Activated CD8-positive, alpha-beta T cell treated with anti-CD3 and anti-CD28 coated beads for 36 hours (primary cell): Measurements from ENCODE around the gene CIDEB. TPM values are rescaled to one million over a fixed set of nuclear protein-coding genes. Genes with fewer than 3 reads are reported as not detected.

Source experiments
- ATAC-seq: fragments of 200-7000 bp; cut with Tn5 transposase; one replicate; pipeline ENCODE4 v1.10.0; 2021; ENCODE audit warnings: mild to moderate bottlenecking, moderate library complexity
- CTCF ChIA-PET: fragments of 350-600 bp; sonication (Branson Sonifier 250); formaldehyde crosslinking; loops from one replicate; lab custom pipeline; 2021; ENCODE audit warnings: antibody characterized with exemption; lab: Charles Lee
- POLR2A ChIA-PET: fragments of 350-600 bp; sonication (Branson Sonifier 250); formaldehyde crosslinking; loops from one replicate; lab custom pipeline; 2021; ENCODE audit warnings: antibody characterized with exemption; lab: Charles Lee
- DNase-seq: peaks from one replicate; pipeline ENCODE4 v3.0.0-alpha.2; 2020
- H3K27ac Mint-ChIP-seq: one replicate; pipeline ENCODE4 v1.8.0; 2021; ENCODE audit warnings: mild to moderate bottlenecking, mixed read lengths
- H3K27me3 Mint-ChIP-seq: one replicate; pipeline ENCODE4 v1.8.0; 2021; ENCODE audit warnings: mixed read lengths
- H3K36me3 Mint-ChIP-seq: one replicate; pipeline ENCODE4 v1.8.0; 2021; ENCODE audit warnings: low read depth, mixed read lengths
- H3K4me1 Mint-ChIP-seq: one replicate; pipeline ENCODE4 v1.8.0; 2021; ENCODE audit warnings: low read depth, mixed read lengths
- H3K4me3 Mint-ChIP-seq: one replicate; pipeline ENCODE4 v1.8.0; 2021; ENCODE audit warnings: mild to moderate bottlenecking, moderate library complexity, mixed read lengths
- H3K9me3 Mint-ChIP-seq: one replicate; pipeline ENCODE4 v1.8.0; 2021; ENCODE audit warnings: mixed read lengths
- intact Hi-C: fragments of 100-400 bp; cut with micrococcal nuclease; formaldehyde crosslinking; loops from one replicate; pipeline ENCODE4 v1.10.0; 2022
- total RNA-seq, 2 experiments: library from RNA; stranded (reverse); gene quantifications; one replicate each; pipeline ENCODE4 v1.2.3, GENCODE V29; 2021
- TF ChIP-seq, protein P1 (sequence below): fragments of 200-600 bp; IDR thresholded peaks from one replicate; pipeline ENCODE4 v1.8.0; 2022; ENCODE audit warnings: antibody characterized with exemption, mild to moderate bottlenecking

CIDEB gene
- total RNA-seq, 2 experiments from 2014 or later = 12.1 to 13.6 TPM

- intact Hi-C loops = no loop called here
- Mint-ChIP-seq H3K36me3 (no peaks in the 10 kb centered on the region), H3K9me3 (no peaks in the 10 kb centered on the region), H3K4me3 (no peak overlapping the region), H3K27me3 (peaks cover 10% of the 10 kb centered on the region), H3K4me1 (peaks cover 12% of the 10 kb centered on the region), H3K27ac (no peak overlapping the region)
- DNase-seq = no peak
- ChIA-PET CTCF (interaction anchor here (1.0 to 12.7 kb wide), 6 partner anchors 10 to 94 kb away, joined by 3 to 454 read pairs (median 32); partner anchors contain the start of genes ADCY4, CBLN3 and KHNYN), POLR2A (no interaction called here)
- no peak for ATAC-seq
- TF ChIP-seq, protein P1, sequence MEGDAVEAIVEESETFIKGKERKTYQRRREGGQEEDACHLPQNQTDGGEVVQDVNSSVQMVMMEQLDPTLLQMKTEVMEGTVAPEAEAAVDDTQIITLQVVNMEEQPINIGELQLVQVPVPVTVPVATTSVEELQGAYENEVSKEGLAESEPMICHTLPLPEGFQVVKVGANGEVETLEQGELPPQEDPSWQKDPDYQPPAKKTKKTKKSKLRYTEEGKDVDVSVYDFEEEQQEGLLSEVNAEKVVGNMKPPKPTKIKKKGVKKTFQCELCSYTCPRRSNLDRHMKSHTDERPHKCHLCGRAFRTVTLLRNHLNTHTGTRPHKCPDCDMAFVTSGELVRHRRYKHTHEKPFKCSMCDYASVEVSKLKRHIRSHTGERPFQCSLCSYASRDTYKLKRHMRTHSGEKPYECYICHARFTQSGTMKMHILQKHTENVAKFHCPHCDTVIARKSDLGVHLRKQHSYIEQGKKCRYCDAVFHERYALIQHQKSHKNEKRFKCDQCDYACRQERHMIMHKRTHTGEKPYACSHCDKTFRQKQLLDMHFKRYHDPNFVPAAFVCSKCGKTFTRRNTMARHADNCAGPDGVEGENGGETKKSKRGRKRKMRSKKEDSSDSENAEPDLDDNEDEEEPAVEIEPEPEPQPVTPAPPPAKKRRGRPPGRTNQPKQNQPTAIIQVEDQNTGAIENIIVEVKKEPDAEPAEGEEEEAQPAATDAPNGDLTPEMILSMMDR = no peak
These were observed 35.1 kb upstream of the CIDEB start for GRCh38 chr14:24342889-24343288.

GRCh38 chr14:24340606-24341005 is 32.8 kb upstream of the CIDEB start:
- H3K4me1 Mint-ChIP-seq = peaks cover 13% of the 10 kb centered on the region
- H3K9me3 Mint-ChIP-seq = no peaks in the 10 kb centered on the region
- ATAC-seq = no peak
- intact Hi-C loops = no loop called here
- no peaks in the 10 kb centered on the region for H3K36me3 Mint-ChIP-seq
- TF ChIP-seq, protein P1 = no peak
- H3K27me3 Mint-ChIP-seq = peaks cover 6% of the 10 kb centered on the region
- ChIA-PET POLR2A (interaction anchor here (1.0 to 4.8 kb wide), 3 partner anchors 11 to 90 kb away, joined by 3 to 40 read pairs (median 3); partner anchors contain the start of genes CBLN3 and KHNYN), CTCF (interaction anchor here (0.7 to 12.7 kb wide), 8 partner anchors 9 to 99 kb away, joined by 3 to 454 read pairs (median 5); partner anchors contain the start of genes CBLN3 and KHNYN)
- DNase-seq = no peak
- no peak overlapping the region for H3K27ac Mint-ChIP-seq
- H3K4me3 Mint-ChIP-seq = no peak overlapping the region

DNA sequence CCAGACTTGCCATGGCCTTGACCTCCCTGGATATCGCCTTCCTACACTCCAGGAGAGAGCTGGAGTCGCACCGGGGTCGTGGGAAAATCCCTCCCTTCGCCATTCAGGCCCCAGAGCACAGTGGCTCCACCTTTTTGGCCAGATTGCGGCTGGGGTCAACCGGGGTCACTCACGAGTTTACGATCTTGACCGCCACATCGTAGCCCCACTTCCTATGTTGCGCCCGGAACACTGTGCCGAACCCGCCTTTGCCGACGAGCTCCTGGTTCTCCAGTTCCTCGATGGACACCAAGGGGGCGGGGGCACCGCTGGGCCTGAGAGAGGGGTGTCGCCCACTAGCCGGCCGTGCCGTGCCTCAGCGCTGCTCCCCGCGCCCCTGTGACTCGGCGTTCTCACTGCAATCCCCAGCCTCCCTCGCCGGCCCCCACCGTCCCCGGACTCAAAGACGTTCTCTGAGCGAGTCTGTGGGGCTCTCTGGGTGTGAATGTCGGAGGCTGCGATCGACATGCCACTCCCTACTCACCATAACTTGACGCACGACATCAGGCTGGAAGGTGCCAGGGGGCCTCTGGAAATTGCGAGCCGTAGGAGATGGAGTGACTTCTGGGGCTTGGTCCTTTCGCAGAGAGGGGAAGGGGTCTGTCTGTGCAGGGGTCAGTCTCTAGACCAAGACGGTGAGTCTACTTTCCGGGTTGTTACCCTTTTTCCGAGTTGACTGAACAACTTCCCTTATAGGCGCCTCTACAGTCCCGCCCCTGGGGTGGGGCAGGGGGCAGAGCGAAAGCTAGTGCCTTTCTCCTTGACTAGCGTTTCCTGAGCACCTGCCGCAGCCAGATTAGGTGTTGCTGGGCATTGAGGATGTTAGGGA is 31.7 kb upstream of the CIDEB start, which contains the start of gene RIPK3:
Gene RIPK3, minus strand, starts transcription at position 708 of the 868 bp plus-strand sequence. Its CDS starts 165 bp downstream, at position 543.
- peaks cover 12% of the 10 kb centered on the region for H3K27me3 Mint-ChIP-seq
- intact Hi-C loops = loop anchor here (5.0 kb wide), 1 partner anchor 33 kb away; no protein-coding TSS in a partner anchor
- ChIA-PET POLR2A (interaction anchor here (1.0 to 4.8 kb wide), 5 partner anchors 10 to 126 kb away, joined by 3 to 40 read pairs (median 4); partner anchors contain the start of genes CBLN3, CHMP4A and KHNYN), CTCF (interaction anchor here (0.7 to 12.7 kb wide), 12 partner anchors 7 to 103 kb away, joined by 3 to 454 read pairs (median 4); partner anchors contain the start of genes CBLN3, KHNYN, LTB4R and SDR39U1)
- TF ChIP-seq, protein P1 = no peak
- peaks cover 18% of the 10 kb centered on the region for H3K4me1 Mint-ChIP-seq
- H3K9me3 Mint-ChIP-seq = no peaks in the 10 kb centered on the region
- H3K4me3 Mint-ChIP-seq = peak within 1 kb of the TSS; percentile 85
- H3K36me3 Mint-ChIP-seq = peaks cover 3% of the 10 kb centered on the region
- DNase-seq (peak; percentile 81), ATAC-seq (peak; percentile 94)
- H3K27ac Mint-ChIP-seq = peak within 1 kb of the TSS; percentile 74

DNA sequence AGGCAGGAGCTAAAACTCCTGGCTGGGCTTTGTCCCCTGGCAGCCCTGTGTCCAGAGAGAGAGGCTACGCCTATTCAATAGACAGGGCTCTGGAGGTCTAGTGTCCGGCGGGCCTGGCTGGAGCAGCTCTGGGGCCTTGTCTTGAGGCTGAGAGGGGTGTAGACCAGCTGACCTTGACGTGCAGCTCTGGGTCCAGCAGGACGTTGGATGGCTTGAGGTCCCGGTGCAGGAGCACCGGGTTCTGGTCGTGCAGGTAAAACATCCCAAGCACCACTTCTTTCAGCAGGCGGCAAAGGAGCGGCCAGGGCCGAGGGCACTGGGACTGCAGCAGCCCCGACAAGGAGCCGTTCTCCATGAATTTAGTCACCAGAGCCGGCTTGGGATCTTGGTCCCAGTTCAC is 31.1 kb upstream of the CIDEB start:
- Mint-ChIP-seq H3K4me1 (peaks cover 22% of the 10 kb centered on the region), H3K9me3 (no peaks in the 10 kb centered on the region), H3K36me3 (peaks cover 3% of the 10 kb centered on the region), H3K27me3 (peaks cover 15% of the 10 kb centered on the region), H3K27ac (no peak overlapping the region), H3K4me3 (peak overlapping the region; percentile 85)
- DNase-seq = no peak
- intact Hi-C loops = loop anchor here (5.0 kb wide), 1 partner anchor 33 kb away; no protein-coding TSS in a partner anchor
- ChIA-PET POLR2A (interaction anchor here (0.6 to 4.8 kb wide), 5 partner anchors 90 to 677 kb away, joined by 3 to 40 read pairs (median 4); partner anchors contain the start of genes CBLN3, CHMP4A, KHNYN and SDR39U1), CTCF (interaction anchor here (1.6 to 12.7 kb wide), 4 partner anchors 28 to 103 kb away, joined by 4 to 454 read pairs (median 32); partner anchors contain the start of genes CBLN3, KHNYN, LTB4R and SDR39U1)
- TF ChIP-seq, protein P1 = no peak
- no peak for ATAC-seq
